ENCODE data around the gene ERBB3. TPM values are rescaled to one million over a fixed set of nuclear protein-coding genes. Genes with fewer than 3 reads are reported as not detected.
A peak's percentile ranks its signal among the peaks of the same experiment; 100 is the strongest.
"Not testable (repeated sequence)": the region's sequence is repeated elsewhere in the genome, so short reads cannot be mapped to it uniquely, and the experiment has no call there.

The ERBB3 gene
- total RNA-seq, 1 donor from 2014 or later = 2.8 TPM

DNA sequence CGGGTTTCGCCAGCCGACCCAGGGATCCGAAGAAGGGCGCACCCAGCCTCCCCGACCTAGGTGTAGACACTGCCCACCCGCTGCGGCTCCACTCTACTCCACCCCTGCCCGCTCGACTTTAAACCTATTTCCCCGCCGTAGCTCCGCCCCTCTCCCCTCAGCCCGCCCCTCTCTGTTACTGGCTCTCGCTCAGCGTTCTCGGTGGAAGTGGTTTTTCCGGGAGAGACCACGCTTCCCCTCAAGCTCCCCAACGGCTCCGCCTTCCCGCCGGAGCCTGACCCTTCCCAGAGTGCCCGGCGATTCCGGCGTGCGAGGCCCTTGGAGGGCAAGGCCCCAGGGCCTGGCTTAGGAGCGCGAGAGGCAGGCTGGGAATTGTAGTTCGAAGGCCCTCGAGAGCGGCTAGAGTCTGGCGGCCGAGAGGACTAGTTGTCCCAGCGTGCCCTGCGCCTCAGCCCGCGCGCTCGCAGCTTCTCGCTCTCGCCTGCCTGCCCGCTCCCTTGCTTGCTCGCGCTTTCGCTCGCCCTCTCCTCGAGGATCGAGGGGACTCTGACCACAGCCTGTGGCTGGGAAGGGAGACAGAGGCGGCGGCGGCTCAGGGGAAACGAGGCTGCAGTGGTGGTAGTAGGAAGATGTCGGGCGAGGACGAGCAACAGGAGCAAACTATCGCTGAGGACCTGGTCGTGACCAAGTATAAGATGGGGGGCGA, 24.3 kb downstream of the ERBB3 start, which contains the start of gene PA2G4:
TSS of gene PA2G4 (plus strand) at position 451 of the 706 bp plus-strand sequence. CDS start at position 630, 179 bp downstream.
- DNase-seq (ENCODE audit: missing footprints) (peak; percentile 99), ATAC-seq (peak; percentile 99)
- intact Hi-C loops (cut with DNase I) = loop anchor here (1.0 to 5.0 kb wide), 2 partner anchors 25 to 107 kb away; partner anchors contain the start of gene SUOX

DNA sequence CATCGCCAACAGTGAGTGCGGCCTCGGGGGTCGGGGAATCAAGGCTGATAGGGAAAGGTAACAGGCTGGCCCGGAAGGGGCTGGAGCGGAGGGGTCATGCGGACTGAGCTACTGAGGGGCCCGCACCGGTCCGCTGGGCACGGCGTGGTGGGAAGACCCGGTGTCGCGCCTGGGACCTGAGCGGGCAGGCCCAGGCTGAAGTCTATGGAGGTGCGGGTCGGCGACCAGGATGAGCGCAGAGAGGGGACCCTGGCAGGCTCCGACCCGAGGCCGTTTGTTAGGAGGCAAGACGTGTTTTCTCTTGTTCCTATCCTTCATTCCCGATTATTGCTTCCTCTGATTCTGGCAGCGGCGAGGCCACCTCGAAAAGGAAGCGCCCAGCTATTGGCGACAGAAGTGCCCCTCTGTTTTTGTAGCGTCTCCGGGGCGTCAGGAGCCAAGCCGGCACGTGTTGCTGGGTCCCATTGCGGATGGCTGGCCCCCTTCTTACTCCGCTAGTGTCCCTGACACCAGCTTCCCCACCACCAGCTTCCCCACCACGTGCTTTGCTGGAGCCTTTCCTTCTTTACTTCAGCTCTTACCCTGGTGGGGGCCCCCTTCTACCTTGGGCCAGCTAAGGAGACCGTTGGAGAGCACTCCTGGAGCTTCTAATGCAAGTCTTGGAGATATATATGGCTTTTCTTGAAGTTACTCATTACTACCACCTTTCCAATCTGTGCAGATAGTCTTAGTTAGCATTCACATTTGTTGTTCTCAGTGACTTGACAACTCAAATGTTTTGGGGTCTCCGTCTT, 25.0 kb downstream of the ERBB3 start:
- intact Hi-C loops (cut with DNase I) = loop anchor here (1.0 to 5.0 kb wide), 2 partner anchors 26 to 108 kb away; partner anchors contain the start of gene SUOX
- DNase-seq (ENCODE audit: missing footprints) (peak; percentile 79), ATAC-seq (peak; percentile 18)

DNA sequence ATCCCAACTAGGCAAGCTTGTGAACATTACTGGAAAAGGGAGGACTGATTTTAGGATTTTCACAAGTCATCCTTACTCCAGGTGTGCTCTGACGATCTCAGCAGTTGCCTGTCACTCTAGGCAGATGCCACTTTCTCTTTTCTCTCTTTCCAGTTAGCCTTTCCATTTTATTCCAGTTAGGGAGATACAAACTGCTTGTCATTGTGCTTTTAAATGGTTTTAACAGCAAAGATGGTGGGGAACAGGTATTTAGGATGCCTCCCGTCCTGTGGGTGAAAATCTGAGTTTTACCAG, 25.6 kb downstream of the ERBB3 start:
- DNase-seq (ENCODE audit: missing footprints) (no peak), ATAC-seq (no peak)
- intact Hi-C loops (cut with DNase I) = no loop called here

DNA sequence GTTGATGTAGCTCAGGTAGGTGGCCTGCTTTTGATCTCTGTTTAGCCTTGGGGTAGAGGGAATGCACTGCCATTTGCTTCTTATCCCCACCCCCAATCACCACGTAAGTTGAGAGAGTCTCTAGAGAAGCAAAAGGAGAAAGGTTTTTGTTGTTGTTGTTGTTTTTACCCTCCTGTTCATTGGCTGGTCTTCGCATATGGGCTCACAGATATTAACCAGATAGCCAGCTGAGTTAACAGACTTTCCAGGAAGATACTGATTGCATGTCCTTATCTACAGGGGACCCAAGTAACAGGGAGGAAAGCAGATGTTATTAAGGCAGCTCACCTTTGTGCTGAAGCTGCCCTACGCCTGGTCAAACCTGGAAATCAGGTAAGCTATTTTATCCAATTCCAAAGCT, 27.3 kb downstream of the ERBB3 start:
- ATAC-seq (no peak), DNase-seq (ENCODE audit: missing footprints) (no peak)
- intact Hi-C loops (cut with DNase I) = no loop called here

DNA sequence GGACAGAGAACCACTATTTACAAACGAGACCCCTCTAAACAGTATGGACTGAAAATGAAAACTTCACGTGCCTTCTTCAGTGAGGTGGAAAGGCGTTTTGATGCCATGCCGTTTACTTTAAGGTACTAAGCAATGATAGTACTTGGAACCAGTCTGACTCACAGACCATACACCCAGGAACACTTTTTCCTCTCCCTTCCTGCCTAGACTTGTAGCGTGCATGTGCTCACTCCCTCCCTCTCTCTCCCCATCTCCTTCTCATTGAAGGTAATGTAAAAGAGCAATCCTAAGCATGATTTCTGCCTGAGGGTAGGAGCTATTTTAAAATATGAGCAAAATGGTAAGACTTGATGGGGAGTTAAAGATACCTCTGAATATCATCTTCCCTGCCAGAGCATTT, 30.6 kb downstream of the ERBB3 start:
- no peak for ATAC-seq
- intact Hi-C loops (cut with DNase I) = no loop called here
- DNase-seq (ENCODE audit: missing footprints) = no peak

DNA sequence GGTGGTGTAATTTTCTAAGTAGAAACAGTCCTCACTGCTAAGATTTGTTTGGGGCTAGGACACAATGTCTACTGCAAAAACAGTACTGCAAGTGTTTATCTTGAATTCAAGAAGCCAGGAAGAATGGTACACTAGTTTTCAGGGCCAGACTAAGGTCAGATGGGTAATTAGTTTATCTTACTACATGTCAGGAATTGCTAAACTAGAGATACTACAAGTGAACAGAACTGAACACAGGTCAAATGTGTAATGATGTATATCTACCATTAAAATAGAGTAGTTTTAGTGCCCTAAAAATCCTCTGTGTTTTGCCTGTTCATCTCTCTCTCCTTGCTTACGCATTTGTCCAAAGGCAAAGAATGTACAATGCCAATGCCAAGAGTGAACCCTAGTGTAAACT, 34.1 kb downstream of the ERBB3 start:
- DNase-seq (ENCODE audit: missing footprints) (no peak), ATAC-seq (no peak)
- intact Hi-C loops (cut with DNase I) = no loop called here

DNA sequence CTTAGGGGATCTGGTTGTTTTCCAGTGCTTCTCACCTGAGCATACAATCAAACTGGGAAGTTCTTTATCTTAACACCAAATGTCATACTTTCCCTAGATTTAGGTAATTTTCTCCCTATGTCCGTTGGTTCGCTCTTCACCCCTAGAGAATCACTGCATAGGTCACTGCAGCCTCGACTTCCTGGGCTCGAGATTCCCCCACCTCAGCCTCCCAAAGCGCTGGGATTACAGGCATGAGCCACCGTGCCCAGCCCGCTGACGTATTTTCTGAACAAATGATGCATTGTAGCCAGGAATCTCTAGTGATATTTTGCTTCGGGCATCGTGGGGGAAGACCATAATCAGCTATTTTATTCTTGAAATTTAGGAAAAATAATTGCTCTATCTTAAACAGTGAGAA, 35.4 kb downstream of the ERBB3 start:
- DNase-seq (ENCODE audit: missing footprints) (no peak), ATAC-seq (no peak)
- intact Hi-C loops (cut with DNase I) = loop anchor here (5.0 kb wide), 3 partner anchors 42 to 373 kb away; partner anchors contain the start of genes GDF11, MYL6 and RPS26

DNA sequence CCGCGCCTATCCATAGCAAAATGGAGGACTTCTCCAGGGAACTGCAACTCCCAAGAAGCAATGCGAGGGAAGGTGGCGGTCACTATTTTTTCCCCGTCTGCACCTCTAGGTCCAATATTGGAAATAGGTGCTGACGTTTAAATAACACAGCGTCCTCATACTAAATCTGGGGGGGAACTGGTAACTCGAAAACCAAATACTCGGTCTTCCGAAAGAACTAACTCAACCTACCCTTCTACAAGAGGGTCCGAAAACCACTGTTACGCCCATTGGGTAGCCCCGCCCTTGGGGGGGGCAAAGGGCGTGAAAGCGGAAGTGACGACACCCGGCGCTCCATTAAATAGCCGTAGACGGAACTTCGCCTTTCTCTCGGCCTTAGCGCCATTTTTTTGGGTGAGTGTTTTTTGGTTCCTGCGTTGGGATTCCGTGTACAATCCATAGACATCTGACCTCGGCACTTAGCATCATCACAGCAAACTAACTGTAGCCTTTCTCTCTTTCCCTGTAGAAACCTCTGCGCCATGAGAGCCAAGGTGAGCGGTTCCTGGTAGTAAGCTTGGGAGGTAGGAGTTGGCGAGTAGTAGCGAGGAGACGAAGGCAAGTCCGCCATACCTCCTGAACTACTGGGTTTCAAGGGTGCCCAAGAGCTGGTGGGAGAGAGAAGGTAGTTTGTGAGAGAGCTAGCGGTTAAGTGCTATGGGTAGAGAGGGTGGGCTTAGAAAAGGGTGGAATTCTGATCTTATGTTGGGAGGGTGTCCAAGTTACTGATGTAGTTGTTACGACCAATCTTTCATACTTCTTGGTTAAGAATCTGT, 36.5 kb downstream of the ERBB3 start, which contains the start of gene RPL41:
TSS of gene RPL41 (plus strand) at position 367 of the 815 bp plus-strand sequence.
- DNase-seq (ENCODE audit: missing footprints) (peak; percentile 95), ATAC-seq (peak; percentile 81)
- intact Hi-C loops (cut with DNase I) = loop anchor here (1.0 to 5.0 kb wide), 4 partner anchors 37 to 374 kb away; partner anchors contain the start of genes GDF11, MYL6 and RPS26

DNA sequence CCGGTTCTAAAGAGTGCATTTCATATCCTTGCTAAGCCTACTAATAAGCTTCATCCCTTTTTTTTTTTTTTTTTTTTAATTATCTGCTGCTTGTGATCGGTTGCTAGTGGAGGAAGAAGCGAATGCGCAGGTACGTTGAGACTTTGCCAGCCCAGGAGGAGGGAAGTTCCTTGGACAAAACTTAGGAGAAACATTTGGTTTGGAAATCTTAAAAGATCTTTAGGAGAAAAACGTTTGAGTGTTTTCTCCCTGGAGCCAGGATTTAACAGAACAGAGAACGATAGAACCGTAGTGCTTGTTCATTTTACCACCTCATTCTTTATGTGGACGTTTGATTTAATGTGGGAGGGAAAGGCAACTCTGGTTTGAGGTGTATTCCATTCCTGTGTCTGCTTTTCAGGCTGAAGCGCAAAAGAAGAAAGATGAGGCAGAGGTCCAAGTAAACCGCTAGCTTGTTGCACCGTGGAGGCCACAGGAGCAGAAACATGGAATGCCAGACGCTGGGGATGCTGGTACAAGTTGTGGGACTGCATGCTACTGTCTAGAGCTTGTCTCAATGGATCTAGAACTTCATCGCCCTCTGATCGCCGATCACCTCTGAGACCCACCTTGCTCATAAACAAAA, 37.2 kb downstream of the ERBB3 start:
- ATAC-seq; DNase-seq (ENCODE audit: missing footprints): not testable (repeated sequence)

DNA sequence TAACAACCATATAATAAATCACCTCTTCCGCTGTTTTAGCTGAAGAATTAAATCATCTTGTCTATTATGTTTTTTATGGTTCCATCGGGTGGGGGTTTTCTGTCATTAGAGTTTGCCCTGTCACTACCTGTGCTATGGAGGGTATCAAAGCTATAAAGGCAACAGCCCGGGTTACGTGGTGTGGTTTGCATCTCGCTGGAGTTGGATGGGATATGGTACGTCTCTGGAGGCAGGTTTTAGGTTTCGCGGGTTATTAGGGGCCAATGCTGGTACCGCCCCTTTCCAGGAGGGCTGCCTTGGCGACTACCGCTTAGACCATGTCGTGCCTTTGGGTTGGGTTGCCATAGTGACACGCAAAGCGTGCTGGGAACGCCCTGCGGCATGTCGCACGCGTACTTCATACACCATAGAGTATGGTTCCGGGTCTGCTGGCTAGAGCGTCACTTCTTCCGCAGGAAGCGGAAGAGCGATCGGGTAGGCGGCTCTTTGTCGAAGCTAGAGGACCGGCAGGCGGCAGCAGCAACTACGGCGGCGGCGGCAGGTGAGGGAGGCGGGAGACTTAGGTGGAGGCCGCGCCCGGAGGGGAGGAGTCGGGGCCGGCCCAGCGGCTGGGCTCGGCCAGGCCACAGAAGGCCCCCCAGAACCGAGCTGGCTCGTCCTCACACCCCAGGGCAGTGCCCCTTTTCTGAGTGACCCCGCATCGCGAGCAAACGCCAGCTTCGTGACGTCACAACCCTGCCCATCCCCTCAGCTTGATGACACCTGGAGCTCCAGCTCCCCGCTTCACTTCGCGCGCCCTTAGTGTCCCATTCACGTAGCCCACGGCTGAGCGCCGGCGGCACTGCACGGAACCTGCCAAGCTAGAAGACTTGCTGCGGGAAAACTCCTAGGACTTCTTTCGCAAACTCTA, 38.1 kb downstream of the ERBB3 start, which contains the start of gene ZC3H10:
TSS of gene ZC3H10 (plus strand) at position 489 of the 910 bp plus-strand sequence. CDS start 2,297 bp downstream, outside the sequence.
- DNase-seq (ENCODE audit: missing footprints) = peak; percentile 98
- intact Hi-C loops (cut with DNase I) = loop anchor here (2.0 to 5.0 kb wide), 4 partner anchors 39 to 376 kb away; partner anchors contain the start of genes CS, GDF11, MYL6 and RPS26
- peak; percentile 87 for ATAC-seq

More for the DNA sequence above, 37.2 kb downstream of the ERBB3 start:
- intact Hi-C loops (cut with DNase I) = loop anchor here (5.0 kb wide), 3 partner anchors 40 to 375 kb away; partner anchors contain the start of genes GDF11, MYL6 and RPS26

DNA sequence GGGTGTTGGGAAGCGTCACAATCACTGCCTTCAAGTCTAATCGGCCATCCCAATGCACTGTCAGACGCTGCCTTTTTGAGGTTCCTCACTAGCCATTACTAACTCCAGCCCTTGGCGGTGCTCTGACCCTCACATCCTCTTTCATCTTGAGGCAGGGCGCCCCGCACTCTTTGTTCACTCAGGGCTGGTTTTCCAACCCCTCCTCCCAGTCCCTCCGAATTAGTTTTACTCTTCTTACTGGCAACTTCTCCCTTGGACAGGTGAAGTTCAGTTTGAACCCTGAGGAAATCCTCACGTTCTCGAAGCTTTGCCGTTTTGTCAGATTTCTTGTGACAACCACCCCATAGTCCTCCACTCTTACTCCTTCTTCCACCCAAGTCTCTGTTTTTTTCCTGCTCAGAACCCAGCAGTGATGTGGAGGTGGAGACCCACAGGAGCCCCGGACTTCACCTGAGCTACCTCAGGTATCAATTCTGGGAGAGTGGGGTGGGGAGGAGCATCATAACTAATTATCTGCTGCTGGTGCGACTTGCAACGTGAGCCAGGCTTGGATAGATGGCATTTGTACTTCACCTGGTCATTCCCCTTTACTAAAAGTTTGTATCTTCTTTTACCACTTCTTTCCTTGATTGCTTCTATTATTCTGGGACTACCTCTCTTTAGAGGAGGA, 38.9 kb downstream of the ERBB3 start:
- intact Hi-C loops (cut with DNase I) = loop anchor here (1.0 to 5.0 kb wide), 6 partner anchors 38 to 377 kb away; partner anchors contain the start of genes CS, GDF11, MYL6 and NABP2
- ATAC-seq = no peak

DNA sequence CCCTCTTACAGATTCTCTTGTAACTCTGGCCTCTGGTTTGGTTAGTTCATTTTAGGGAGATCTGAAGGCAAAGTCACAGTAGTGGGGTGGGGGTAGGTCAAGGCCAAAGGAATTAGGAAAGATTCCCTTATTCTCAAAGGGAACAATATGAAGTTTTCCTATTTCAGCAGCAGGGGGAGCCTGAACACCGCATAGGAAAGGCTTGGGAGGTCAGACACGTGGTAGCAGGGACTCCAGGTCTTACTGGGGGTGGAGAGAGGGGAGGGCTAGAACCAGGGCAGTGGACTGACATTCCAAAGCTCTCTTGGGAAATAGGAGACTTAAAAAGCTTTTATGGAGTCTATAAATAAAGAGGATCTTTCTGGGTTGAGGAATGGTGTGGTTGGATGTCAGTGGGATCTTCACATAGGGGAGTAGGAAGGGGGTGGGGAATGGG, 39.4 kb downstream of the ERBB3 start:
- intact Hi-C loops (cut with DNase I) = loop anchor here (1.0 to 5.0 kb wide), 6 partner anchors 38 to 377 kb away; partner anchors contain the start of genes CS, GDF11, MYL6 and NABP2
- DNase-seq (ENCODE audit: missing footprints) = no peak
- peak; percentile 52 for ATAC-seq

More for the DNA sequence above, 38.9 kb downstream of the ERBB3 start:
- no peak for DNase-seq (ENCODE audit: missing footprints)

DNA sequence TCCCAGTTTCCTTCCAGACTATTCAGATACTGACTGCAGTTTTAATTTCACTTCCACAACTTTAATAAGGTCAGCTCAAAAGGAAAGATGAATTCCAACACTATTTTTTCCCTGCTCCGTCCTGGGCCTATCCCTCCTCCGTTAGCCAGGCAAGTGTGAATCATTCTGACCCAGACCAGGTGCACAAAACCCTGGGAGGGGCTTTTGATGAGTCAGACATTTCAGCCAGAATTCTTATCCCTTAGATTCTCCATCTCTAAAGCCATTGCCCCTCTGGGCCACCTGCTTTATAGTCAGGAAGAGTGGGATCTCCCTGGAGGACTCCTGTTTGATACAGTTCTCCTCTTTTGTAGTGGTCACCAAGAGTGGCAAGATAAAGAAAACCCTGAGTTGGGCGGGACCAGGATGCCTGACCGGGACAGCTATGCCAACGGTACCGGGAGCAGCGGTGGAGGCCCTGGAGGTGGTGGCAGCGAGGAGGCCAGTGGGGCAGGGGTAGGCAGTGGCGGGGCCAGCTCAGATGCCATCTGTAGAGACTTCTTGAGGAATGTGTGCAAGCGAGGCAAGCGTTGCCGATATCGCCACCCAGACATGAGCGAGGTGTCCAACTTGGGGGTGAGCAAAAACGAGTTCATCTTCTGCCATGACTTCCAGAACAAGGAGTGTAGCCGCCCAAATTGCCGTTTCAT, 40.3 kb downstream of the ERBB3 start:
- ATAC-seq (no peak), DNase-seq (ENCODE audit: missing footprints) (no peak)
- intact Hi-C loops (cut with DNase I) = no loop called here

DNA sequence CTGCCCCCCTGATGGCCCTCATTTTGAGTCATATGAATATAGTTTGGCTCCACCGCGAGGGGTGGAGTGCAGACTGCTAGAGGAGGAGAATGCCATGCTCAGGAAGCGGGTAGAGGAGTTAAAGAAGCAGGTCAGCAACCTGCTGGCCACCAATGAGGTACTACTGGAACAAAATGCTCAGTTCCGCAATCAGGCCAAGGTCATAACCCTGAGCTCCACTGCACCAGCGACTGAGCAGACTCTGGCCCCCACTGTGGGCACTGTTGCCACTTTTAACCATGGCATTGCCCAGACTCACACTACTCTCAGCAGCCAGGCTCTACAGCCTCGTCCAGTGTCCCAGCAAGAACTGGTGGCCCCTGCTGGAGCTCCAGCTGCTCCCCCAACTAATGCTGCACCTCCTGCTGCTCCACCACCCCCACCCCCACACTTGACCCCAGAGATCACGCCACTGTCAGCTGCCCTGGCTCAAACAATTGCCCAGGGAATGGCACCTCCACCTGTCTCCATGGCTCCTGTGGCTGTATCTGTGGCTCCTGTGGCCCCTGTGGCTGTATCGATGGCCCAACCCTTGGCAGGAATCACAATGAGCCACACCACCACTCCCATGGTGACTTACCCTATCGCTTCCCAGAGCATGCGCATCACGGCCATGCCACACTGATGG, 41.4 kb downstream of the ERBB3 start:
- ATAC-seq = no peak
- intact Hi-C loops (cut with DNase I) = no loop called here
- DNase-seq (ENCODE audit: missing footprints) = no peak

DNA sequence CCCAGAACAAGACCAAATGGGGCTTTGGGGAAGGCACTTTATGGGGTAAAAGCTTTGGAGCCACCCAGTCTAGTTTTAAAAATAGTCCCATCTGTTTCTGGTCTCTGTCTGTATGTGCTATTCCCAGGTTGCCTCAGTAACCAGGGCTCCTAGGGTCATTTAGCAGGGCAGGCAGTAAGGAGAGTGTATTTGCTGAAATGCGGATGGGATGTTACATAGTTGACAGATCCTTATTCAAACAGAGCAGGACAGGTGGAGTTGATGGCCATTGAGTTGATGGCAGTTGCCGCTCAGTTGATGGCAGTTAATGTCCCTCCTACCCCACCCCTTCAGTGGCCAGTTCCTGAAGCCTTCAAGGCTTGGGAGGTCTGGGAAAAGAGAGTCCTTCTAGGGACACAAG, 42.7 kb downstream of the ERBB3 start:
- intact Hi-C loops (cut with DNase I) = no loop called here
- no peak for DNase-seq (ENCODE audit: missing footprints)
- no peak for ATAC-seq

Data from Right ventricle myocardium inferior (tissue), 1 donor.